Kidney epithelial cell (primary cell): Measurements from ENCODE around the gene DNAJB4. TPM values are rescaled to one million over a fixed set of nuclear protein-coding genes. Genes with fewer than 3 reads are reported as not detected.

Source experiments
- DNase-seq: peaks from one replicate; pipeline ENCODE4 v3.0.0-alpha.2; 2010; ENCODE audit warnings: low read depth
- H3K27me3 ChIP-seq: 2 replicates; pipeline ENCODE4 v1.6.0; 2011; ENCODE audit warnings: low read length; ENCODE audit not compliant: control insufficient read depth, insufficient read depth
- H3K36me3 ChIP-seq: 2 replicates; pipeline ENCODE4 v1.5.1; 2011; ENCODE audit warnings: low read length; ENCODE audit not compliant: control insufficient read depth, insufficient read depth
- H3K4me3 ChIP-seq: 2 replicates; pipeline ENCODE4 v1.5.1; 2011; ENCODE audit warnings: low read depth, mild to moderate bottlenecking, control low read depth, low read length
- total RNA-seq: library from RNA; depleted of rRNA; stranded (reverse); fragments of >200 nt; gene quantifications from 2 replicates; pipeline ENCODE4 v1.2.3, GENCODE V29; 2015
- TF ChIP-seq, protein P1 (sequence below): IDR thresholded peaks from 2 replicates; pipeline ENCODE4 v1.5.1; 2011; ENCODE audit warnings: mild to moderate bottlenecking, moderate library complexity, low read length, control low read depth, inconsistent platforms; ENCODE audit not compliant: insufficient read depth, poor library complexity, severe bottlenecking

DNAJB4 gene
- total RNA-seq, 1 donor from 2014 or later = 7.3 TPM

DNA sequence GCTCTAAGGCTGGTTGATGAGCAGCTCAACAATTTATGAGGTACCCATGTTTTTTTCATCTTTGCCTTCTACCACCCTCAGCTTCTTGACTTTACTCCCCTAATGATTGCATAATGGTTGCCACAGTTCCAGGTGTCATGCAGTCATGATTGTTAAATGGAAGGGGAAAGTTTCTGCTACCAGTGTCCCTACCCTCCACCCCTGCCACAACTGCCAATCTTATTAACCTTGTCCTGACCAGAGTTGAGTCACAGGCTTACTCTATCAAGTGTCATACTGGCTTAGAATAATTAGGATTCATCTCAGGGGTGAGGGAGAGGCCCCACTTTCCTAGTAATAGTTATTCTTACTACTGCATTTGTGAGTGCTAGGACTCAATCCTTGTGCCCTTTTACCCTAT, 17.9 kb upstream of the DNAJB4 start:
- Histone ChIP-seq H3K27me3 (no peaks in the 10 kb centered on the region), H3K4me3 (no peak overlapping the region), H3K36me3 (no peaks in the 10 kb centered on the region)
- no peak for DNase-seq
- TF ChIP-seq, protein P1, sequence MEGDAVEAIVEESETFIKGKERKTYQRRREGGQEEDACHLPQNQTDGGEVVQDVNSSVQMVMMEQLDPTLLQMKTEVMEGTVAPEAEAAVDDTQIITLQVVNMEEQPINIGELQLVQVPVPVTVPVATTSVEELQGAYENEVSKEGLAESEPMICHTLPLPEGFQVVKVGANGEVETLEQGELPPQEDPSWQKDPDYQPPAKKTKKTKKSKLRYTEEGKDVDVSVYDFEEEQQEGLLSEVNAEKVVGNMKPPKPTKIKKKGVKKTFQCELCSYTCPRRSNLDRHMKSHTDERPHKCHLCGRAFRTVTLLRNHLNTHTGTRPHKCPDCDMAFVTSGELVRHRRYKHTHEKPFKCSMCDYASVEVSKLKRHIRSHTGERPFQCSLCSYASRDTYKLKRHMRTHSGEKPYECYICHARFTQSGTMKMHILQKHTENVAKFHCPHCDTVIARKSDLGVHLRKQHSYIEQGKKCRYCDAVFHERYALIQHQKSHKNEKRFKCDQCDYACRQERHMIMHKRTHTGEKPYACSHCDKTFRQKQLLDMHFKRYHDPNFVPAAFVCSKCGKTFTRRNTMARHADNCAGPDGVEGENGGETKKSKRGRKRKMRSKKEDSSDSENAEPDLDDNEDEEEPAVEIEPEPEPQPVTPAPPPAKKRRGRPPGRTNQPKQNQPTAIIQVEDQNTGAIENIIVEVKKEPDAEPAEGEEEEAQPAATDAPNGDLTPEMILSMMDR = no peak

DNA sequence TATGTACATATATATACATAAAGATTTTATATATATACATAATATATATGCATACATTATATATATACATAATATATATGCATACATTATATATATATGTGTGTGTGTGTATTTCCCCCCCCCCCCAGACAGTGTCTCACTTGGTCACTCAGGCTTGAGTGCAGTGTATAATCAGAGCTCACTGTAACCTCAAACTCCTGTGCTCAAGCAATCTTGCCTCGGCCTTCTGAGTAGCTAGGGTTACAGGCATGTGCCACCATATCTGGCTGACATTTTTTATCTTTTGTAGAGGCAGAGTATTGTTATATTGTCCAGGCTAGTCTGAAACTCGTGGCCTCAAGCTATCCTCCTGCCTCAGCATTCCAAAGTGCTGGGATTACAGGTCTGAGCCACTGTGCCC, 16.8 kb upstream of the DNAJB4 start:
- Histone ChIP-seq H3K27me3 (no peaks in the 10 kb centered on the region), H3K4me3 (no peak overlapping the region), H3K36me3 (no peaks in the 10 kb centered on the region)
- DNase-seq = no peak
- TF ChIP-seq, protein P1 = no peak

DNA sequence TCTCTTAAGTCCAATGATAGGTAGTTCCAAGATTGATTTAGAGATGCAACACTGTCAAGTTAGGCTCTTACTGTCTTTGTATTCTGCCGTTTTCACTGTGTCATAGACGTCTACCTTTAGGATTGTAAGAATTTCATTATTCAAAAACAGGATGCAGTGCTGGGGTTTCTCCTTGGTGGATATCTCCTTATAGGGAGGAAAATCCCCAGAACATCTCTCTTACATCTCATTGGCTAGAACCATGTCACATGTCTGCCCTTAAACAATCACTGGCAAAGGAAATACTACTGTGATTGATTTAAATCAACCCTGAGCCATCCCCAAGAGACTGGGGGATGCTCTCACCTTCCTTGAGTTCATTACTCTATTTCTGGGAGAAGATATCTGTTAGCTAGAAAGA, 15.0 kb upstream of the DNAJB4 start:
- TF ChIP-seq, protein P1 = no peak
- no peak overlapping the region for H3K4me3 ChIP-seq
- H3K27me3 ChIP-seq = no peaks in the 10 kb centered on the region
- no peak for DNase-seq
- no peaks in the 10 kb centered on the region for H3K36me3 ChIP-seq

DNA sequence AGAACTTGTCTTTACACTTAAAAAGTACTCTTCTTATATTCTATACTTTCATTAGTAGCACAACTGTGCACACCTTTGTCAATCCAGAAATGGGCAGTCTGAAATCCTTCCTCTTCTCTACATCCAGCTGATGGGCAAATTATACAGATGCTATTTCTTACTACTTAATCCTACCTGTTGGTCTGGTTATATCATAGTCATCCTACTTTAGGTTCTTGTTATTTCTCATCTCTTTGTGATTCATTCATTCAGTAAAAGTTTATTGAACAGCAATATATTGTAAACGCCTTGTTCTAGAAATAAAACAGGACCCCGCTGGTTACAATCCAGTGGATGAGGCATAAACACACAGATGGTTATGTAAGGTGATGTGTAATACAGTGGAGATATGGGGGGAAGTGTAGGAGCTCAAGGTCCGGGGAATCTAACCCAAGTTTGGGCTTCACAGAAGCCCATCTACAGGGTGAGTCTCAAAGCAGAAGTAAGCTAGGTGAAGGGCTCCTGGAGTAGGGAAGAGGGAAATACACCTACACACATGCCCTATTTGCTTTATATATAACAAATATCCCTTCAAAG, 14.0 kb upstream of the DNAJB4 start:
- no peak for DNase-seq
- TF ChIP-seq, protein P1 = no peak
- no peaks in the 10 kb centered on the region for H3K36me3 ChIP-seq
- H3K27me3 ChIP-seq = no peaks in the 10 kb centered on the region
- no peak overlapping the region for H3K4me3 ChIP-seq

DNA sequence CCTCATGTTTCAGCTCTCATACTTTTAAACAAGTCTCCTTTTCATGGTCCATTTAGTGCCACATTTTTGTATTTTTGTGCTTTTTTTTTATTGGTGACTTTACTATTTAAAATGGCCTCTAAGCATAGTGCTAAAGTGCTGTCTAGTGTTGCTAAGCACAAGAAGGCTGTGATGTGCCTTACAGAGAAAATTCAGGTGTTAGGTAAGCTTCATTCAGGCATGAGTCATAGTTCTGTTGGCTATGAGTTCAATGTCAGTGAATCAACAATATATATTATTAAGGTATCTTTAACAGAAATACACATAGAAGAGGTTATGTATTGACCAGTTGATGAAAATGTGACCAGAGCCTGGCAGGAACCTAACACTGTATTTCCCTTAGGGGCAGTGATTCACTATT, 13.1 kb upstream of the DNAJB4 start:
- Histone ChIP-seq H3K36me3 (no peaks in the 10 kb centered on the region), H3K27me3 (no peaks in the 10 kb centered on the region), H3K4me3 (no peak overlapping the region)
- no peak for DNase-seq
- TF ChIP-seq, protein P1 = no peak

DNA sequence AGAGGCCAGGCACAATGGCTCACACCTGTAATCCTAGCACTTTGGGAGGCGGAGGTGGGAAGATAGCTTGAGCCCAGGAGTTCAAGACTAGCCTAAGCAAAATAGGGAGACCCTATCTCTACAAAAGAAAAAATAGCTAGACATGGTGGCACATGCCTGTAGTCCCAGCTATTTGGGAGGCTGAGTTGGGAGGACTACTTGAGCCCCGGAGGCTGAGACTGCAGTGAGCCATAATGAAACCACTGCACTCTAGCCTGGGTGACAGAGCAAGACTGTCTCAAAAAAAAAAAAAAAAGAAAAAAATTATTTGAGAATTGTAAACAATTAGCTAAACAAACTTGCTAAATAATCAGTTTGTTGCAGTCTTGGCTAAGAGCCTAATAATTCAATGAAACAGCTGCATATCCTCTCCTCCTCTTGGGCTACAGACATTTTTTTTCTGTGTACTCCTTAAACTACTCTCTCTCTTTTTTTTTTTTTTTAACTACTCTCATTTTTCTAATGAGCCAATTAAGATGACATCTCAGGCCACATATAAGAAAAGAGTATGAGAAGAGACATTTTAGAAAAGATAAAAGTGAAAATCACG, 10.5 kb upstream of the DNAJB4 start:
- TF ChIP-seq, protein P1 = no peak
- no peak overlapping the region for H3K4me3 ChIP-seq
- no peaks in the 10 kb centered on the region for H3K36me3 ChIP-seq
- no peaks in the 10 kb centered on the region for H3K27me3 ChIP-seq
- DNase-seq = no peak
